ENCODE measurements around the gene MRPL17. TPM values are rescaled to one million over a fixed set of nuclear protein-coding genes. Genes with fewer than 3 reads are reported as not detected.
A peak's percentile ranks its signal among the peaks of the same experiment; 100 is the strongest.

MRPL17 gene
- total and polyA plus RNA-seq, 9 of the 15 experiments (the other 6 are each of a cell fraction or from before 2014, with no cell fraction given) = 33.9 to 81.6 (median 43.9) TPM

DNA sequence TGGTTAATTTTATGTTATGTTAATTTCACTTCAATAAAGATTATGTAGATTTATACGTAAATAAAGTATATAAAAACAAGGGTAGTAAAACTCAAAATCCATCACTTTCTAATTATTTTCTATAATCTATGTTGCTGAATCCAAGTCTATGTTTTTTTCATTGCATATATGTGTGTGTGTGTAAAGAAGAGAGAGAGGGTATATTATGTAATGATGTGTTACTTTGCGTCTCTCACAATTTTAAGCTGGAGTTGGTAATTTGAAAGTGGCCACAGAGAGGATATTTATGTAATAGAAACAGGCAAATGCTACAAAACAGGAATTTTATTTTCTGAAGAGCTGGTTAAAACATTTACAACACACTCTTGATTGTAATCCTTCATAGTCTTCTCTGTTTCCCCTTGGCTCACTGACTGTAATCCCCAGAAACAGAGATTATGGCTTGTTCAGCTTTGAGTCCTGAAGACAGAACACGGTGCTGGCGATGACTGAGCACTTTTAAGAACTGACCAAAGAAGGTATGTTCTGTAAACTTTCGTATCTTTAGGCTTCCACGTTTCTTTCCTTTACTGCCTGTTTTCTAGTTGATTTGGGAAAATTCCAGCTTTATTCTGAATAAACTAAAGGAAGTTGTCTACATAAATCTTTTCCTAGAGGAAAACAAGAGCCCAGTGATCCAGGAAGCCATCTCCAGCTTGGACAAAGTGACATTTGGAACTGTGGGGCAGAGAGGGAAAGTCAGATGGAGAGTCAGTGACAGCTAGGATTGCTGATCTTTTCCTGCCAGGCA lies 45.0 kb upstream of the MRPL17 start (continued):
- TF ChIP-seq, protein P1, sequence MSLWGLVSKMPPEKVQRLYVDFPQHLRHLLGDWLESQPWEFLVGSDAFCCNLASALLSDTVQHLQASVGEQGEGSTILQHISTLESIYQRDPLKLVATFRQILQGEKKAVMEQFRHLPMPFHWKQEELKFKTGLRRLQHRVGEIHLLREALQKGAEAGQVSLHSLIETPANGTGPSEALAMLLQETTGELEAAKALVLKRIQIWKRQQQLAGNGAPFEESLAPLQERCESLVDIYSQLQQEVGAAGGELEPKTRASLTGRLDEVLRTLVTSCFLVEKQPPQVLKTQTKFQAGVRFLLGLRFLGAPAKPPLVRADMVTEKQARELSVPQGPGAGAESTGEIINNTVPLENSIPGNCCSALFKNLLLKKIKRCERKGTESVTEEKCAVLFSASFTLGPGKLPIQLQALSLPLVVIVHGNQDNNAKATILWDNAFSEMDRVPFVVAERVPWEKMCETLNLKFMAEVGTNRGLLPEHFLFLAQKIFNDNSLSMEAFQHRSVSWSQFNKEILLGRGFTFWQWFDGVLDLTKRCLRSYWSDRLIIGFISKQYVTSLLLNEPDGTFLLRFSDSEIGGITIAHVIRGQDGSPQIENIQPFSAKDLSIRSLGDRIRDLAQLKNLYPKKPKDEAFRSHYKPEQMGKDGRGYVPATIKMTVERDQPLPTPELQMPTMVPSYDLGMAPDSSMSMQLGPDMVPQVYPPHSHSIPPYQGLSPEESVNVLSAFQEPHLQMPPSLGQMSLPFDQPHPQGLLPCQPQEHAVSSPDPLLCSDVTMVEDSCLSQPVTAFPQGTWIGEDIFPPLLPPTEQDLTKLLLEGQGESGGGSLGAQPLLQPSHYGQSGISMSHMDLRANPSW (CRISPR knock-in tag; IDR thresholded peaks at IDR 0.05) = no peak
- TF ChIP-seq HDGF (IDR thresholded peaks at IDR 0.05) (no peak), SRF (CRISPR knock-in tag; IDR thresholded peaks at IDR 0.05) (peak; percentile 70 to 72; a peak in 2 of 4 replicates), ZBTB17 (CRISPR knock-in tag; IDR thresholded peaks at IDR 0.05) (no peak), ZNF121 (CRISPR knock-in tag; conservative IDR thresholded peaks at IDR 0.05) (no peak), NCOA4 (IDR thresholded peaks at IDR 0.05; ENCODE audit: partially characterized antibody) (no peak), RAD21 (CRISPR knock-in tag; conservative IDR thresholded peaks at IDR 0.05 in 1 of 2, IDR thresholded peaks at IDR 0.05 in 1 of 2) (no peak), NCOA1 (IDR thresholded peaks at IDR 0.05; ENCODE audit: low read depth) (no peak), SRSF1 (IDR thresholded peaks at IDR 0.05; ENCODE audit: low read depth, low read length) (no peak), RFX7 (CRISPR knock-in tag; IDR thresholded peaks at IDR 0.05) (no peak), RBM39 (optimal IDR thresholded peaks at IDR 0.05; ENCODE audit: low read depth, low read length) (no peak), JUND (IDR thresholded peaks at IDR 0.05; ENCODE audit: borderline replicate concordance, low read depth, low read length) (no peak), JUND (tag; IDR thresholded peaks at IDR 0.05; ENCODE audit: borderline replicate concordance, low read depth, low read length) (no peak; the same call in 1 of the 3 replicates), SMARCC2 (IDR thresholded peaks at IDR 0.05; ENCODE audit: low read depth) (peak; percentile 61; the same call in 1 of the 2 replicates), ARNT (IDR thresholded peaks at IDR 0.05) (no peak), HDAC2 (IDR thresholded peaks at IDR 0.05) (no peak)
- TF ChIP-seq, protein P2, sequence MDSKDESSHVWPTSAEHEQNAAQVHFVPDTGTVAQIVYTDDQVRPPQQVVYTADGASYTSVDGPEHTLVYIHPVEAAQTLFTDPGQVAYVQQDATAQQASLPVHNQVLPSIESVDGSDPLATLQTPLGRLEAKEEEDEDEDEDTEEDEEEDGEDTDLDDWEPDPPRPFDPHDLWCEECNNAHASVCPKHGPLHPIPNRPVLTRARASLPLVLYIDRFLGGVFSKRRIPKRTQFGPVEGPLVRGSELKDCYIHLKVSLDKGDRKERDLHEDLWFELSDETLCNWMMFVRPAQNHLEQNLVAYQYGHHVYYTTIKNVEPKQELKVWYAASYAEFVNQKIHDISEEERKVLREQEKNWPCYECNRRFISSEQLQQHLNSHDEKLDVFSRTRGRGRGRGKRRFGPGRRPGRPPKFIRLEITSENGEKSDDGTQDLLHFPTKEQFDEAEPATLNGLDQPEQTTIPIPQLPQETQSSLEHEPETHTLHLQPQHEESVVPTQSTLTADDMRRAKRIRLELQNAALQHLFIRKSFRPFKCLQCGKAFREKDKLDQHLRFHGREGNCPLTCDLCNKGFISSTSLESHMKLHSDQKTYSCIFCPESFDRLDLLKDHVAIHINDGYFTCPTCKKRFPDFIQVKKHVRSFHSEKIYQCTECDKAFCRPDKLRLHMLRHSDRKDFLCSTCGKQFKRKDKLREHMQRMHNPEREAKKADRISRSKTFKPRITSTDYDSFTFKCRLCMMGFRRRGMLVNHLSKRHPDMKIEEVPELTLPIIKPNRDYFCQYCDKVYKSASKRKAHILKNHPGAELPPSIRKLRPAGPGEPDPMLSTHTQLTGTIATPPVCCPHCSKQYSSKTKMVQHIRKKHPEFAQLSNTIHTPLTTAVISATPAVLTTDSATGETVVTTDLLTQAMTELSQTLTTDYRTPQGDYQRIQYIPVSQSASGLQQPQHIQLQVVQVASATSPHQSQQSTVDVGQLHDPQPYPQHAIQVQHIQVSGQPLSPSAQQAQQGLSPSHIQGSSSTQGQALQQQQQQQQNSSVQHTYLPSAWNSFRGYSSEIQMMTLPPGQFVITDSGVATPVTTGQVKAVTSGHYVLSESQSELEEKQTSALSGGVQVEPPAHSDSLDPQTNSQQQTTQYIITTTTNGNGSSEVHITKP (IDR thresholded peaks at IDR 0.05; ENCODE audit: partially characterized antibody) = peak; percentile 11
- TF ChIP-seq, protein P3, sequence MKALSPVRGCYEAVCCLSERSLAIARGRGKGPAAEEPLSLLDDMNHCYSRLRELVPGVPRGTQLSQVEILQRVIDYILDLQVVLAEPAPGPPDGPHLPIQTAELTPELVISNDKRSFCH (CRISPR knock-in tag; IDR thresholded peaks at IDR 0.05) = no peak
- TF ChIP-seq, protein P3 (tag; IDR thresholded peaks at IDR 0.05) = no peak
- TF ChIP-seq, protein P4, sequence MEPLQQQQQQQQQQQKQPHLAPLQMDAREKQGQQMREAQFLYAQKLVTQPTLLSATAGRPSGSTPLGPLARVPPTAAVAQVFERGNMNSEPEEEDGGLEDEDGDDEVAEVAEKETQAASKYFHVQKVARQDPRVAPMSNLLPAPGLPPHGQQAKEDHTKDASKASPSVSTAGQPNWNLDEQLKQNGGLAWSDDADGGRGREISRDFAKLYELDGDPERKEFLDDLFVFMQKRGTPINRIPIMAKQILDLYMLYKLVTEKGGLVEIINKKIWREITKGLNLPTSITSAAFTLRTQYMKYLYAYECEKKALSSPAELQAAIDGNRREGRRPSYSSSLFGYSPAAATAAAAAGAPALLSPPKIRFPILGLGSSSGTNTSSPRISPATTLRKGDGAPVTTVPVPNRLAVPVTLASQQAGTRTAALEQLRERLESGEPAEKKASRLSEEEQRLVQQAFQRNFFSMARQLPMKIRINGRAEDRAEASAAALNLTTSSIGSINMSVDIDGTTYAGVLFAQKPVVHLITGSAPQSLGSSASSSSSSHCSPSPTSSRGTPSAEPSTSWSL (CRISPR knock-in tag; IDR thresholded peaks at IDR 0.05; ENCODE audit: borderline replicate concordance) = no peak

All from K562 (cell line).